Thoracic aorta (tissue), 2 donors: ENCODE measurements around the gene RFTN1. TPM values are rescaled to one million over a fixed set of nuclear protein-coding genes. Genes with fewer than 3 reads are reported as not detected.

Experiments used
- ATAC-seq: fragments of 150-250 bp; one replicate; pipeline ENCODE4 v1.8.0; 2017; ENCODE audit warnings: low read depth; ENCODE audit not compliant: insufficient number of reproducible peaks, low FRiP score
- DNase-seq: peaks from one replicate; pipeline ENCODE4 v3.0.0-alpha.2; 2020; ENCODE audit warnings: low spot score
- H3K27ac ChIP-seq, 2 donors: fragments of 200-600 bp; sonication (generic); 1 replicate in 1 of 2; 2 replicates in 1 of 2; pipeline ENCODE4 v1.5.1; 2016; ENCODE audit warnings: mild to moderate bottlenecking in 2 of 2, moderate library complexity in 2 of 2
- H3K27me3 ChIP-seq: fragments of 200-600 bp; sonication (generic); replicated peaks from 2 replicates; pipeline ENCODE4 v1.6.0; 2016; ENCODE audit warnings: mild to moderate bottlenecking; ENCODE audit not compliant: insufficient read depth
- H3K36me3 ChIP-seq: fragments of 200-600 bp; sonication (generic); one replicate; pipeline ENCODE4 v1.5.1; 2016
- H3K4me1 ChIP-seq, 2 donors: fragments of 200-600 bp; sonication (generic); 1 replicate in 1 of 2; 2 replicates in 1 of 2; pipeline versions ENCODE4 v1.5.1 to v1.6.0; 2016; ENCODE audit warnings: low read depth in 2 of 2, mild to moderate bottlenecking in 1 of 2; ENCODE audit not compliant: control insufficient read depth in 1 of 2
- H3K4me3 ChIP-seq: fragments of 200-600 bp; sonication (generic); 2 replicates; pipeline ENCODE4 v1.5.1; 2016; ENCODE audit warnings: mild to moderate bottlenecking
- H3K9me3 ChIP-seq: fragments of 200-600 bp; sonication (generic); 2 replicates; pipeline ENCODE4 v1.5.1; 2016
- total RNA-seq, 2 donors: library from RNA; depleted of rRNA; stranded (reverse); fragments of >200 nt; gene quantifications; one replicate each; pipeline versions ENCODE4 v1.1.0 to v1.2.3, GENCODE V29; 2016
- TF ChIP-seq, protein P1 (sequence below): fragments of 200-600 bp; sonication (generic); IDR thresholded peaks from one replicate; pipeline ENCODE4 v1.5.1; 2019; ENCODE audit warnings: antibody characterized with exemption

The RFTN1 gene
- total RNA-seq, 2 donors from 2014 or later: 69.7 to 108 TPM

DNA sequence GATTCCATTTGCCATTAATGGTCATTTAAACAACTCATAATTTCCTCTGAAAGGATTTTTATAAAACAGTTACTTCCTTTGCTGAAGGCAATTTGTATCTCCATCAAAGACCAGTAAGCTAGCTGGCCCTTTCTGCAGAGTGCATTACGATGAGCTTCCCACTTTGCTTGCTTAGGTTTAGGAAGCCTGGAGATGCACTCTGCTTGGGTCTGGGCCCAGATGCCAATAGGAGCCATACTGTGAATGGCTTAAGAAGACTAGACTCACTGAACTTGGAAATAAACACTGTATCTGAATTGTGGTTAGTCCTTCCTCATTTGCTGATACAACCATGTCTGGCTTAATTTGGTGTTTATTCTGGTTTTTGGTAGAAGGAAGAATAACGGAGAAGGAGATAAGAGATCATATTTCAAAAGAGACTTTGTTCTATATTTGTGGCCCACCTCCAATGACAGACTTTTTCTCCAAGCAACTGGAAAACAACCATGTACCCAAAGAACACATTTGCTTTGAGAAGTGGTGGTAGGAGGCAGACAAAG lies 210.4 kb downstream of the RFTN1 start:
- no peaks in the 10 kb centered on the region for H3K36me3 ChIP-seq
- H3K4me1 ChIP-seq: peaks cover 3 to 18% of the 10 kb centered on the region in 2 donors
- H3K4me3 ChIP-seq: no peak overlapping the region
- TF ChIP-seq, protein P1, sequence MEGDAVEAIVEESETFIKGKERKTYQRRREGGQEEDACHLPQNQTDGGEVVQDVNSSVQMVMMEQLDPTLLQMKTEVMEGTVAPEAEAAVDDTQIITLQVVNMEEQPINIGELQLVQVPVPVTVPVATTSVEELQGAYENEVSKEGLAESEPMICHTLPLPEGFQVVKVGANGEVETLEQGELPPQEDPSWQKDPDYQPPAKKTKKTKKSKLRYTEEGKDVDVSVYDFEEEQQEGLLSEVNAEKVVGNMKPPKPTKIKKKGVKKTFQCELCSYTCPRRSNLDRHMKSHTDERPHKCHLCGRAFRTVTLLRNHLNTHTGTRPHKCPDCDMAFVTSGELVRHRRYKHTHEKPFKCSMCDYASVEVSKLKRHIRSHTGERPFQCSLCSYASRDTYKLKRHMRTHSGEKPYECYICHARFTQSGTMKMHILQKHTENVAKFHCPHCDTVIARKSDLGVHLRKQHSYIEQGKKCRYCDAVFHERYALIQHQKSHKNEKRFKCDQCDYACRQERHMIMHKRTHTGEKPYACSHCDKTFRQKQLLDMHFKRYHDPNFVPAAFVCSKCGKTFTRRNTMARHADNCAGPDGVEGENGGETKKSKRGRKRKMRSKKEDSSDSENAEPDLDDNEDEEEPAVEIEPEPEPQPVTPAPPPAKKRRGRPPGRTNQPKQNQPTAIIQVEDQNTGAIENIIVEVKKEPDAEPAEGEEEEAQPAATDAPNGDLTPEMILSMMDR: no peak
- no peak overlapping the region for H3K27ac ChIP-seq
- H3K27me3 ChIP-seq: no peaks in the 10 kb centered on the region
- DNase-seq (no peak), ATAC-seq (no peak)
- H3K9me3 ChIP-seq: no peaks in the 10 kb centered on the region

DNA sequence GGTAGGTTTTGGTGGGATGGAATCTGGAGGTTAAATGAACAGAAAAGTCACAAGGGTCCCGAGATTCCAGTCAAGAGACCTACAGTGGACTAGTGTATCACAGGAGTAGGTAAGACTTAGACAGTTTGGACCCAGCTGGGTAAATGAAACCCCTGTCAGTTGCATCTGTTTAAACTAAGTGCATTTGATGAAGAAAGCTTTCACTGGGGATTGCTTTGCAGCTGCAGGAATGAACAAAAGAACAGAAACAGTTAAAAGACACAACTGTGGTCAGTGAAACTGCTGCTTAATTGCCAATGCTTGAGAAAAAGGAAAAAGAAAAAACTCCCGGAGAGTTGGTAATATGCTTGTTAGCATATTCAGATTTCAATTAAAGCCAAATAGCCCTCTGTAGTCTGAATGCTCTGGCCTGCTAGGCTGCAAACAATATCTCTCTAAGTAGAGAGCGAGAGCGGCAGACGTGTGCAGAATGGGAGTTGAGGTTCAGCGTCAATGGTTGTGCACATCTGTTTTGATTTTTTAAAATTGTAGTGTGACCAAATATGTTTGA lies 211.3 kb downstream of the RFTN1 start:
- DNase-seq (no peak), ATAC-seq (no peak)
- H3K27me3 ChIP-seq: no peaks in the 10 kb centered on the region
- no peak overlapping the region for H3K4me3 ChIP-seq
- TF ChIP-seq, protein P1: no peak
- peaks cover 3 to 12% of the 10 kb centered on the region in 2 donors for H3K4me1 ChIP-seq
- no peaks in the 10 kb centered on the region for H3K36me3 ChIP-seq
- no peak overlapping the region for H3K27ac ChIP-seq
- no peaks in the 10 kb centered on the region for H3K9me3 ChIP-seq

DNA sequence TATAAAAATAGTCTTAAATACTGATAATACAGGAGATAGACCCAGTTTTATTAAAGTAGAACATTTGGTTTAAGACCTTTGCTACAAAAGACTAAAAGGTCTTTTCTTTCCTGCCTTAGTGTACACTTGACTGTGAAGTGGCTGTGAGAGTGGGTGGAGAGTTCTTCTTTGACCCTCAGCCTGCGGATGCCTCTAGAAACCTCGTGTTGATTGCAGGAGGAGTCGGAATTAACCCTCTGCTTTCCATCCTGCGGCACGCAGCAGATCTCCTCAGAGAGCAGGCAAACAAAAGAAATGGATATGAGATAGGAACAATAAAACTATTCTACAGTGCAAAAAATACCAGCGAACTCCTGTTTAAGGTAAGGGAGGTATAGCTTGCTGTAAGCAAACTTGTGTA lies 212.0 kb downstream of the RFTN1 start:
- ATAC-seq (no peak), DNase-seq (no peak)
- Histone ChIP-seq H3K9me3 (no peaks in the 10 kb centered on the region), H3K4me1 (peaks cover 3 to 12% of the 10 kb centered on the region in 2 donors), H3K27ac (no peak overlapping the region), H3K4me3 (no peak overlapping the region), H3K36me3 (no peaks in the 10 kb centered on the region), H3K27me3 (no peaks in the 10 kb centered on the region)
- TF ChIP-seq, protein P1: no peak

DNA sequence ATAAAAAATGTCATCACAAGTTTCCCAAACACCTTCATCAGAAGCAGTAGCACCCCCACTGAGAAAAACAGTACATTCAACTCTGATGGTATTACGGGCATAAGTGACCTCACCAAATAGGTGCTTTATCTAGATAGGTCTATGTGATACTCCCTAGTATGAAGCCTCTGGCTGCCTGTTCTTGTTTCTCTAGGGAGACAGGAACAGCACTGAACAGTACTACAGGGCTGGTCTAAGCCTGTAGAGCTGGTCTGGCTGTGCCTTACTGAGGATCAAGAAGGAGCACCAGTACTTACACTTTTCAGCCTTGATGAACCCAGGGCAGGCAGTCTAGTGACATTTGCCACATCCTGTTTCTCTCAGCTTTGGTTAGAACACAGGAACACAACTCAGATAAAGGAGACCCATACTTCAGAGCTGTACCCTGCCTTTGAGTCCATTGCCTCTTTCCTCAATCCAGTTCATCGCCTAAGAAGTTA lies 212.6 kb downstream of the RFTN1 start:
- H3K36me3 ChIP-seq: no peaks in the 10 kb centered on the region
- H3K27me3 ChIP-seq: no peaks in the 10 kb centered on the region
- DNase-seq: no peak
- H3K4me1 ChIP-seq: peaks cover 3 to 12% of the 10 kb centered on the region in 2 donors
- ATAC-seq: no peak
- H3K9me3 ChIP-seq: no peaks in the 10 kb centered on the region
- TF ChIP-seq, protein P1: no peak
- H3K27ac ChIP-seq: no peak overlapping the region
- H3K4me3 ChIP-seq: no peak overlapping the region

DNA sequence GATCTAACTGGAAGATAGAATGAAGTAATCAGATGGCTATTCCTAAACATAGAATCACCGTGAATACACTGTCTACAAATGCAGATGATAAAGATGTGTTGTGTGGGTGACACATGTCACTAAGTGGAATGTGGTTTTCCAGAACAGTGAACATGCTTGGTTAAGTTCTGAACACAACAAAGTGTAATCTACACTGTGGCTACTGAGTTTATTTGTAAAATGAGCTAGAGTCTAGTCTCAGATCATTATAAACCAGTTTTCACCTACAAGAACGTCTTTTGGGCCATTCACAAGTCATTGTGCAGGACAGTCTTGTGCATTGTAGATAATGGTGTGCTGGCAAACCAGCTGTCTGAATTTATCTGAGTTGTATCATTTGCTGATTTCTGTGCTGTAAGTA lies 213.2 kb downstream of the RFTN1 start:
- no peak for DNase-seq
- no peaks in the 10 kb centered on the region for H3K27me3 ChIP-seq
- no peak overlapping the region for H3K27ac ChIP-seq
- no peaks in the 10 kb centered on the region for H3K9me3 ChIP-seq
- ATAC-seq: no peak
- no peaks in the 10 kb centered on the region for H3K36me3 ChIP-seq
- no peak overlapping the region for H3K4me3 ChIP-seq
- TF ChIP-seq, protein P1: no peak
- H3K4me1 ChIP-seq: peaks cover 3 to 12% of the 10 kb centered on the region in 2 donors
